HG03139 (cell line): ENCODE results near the gene ZRANB3.
"Not testable (repeated sequence)": the region's sequence is repeated elsewhere in the genome, so short reads cannot be mapped to it uniquely, and the experiment has no call there.

ENCODE experiments used
- ATAC-seq: cut with Tn5 transposase; IDR thresholded peaks from one replicate; pipeline ENCODE4 v1.9.1; 2021; ENCODE audit not compliant: unreplicated experiment

ZRANB3 gene

DNA sequence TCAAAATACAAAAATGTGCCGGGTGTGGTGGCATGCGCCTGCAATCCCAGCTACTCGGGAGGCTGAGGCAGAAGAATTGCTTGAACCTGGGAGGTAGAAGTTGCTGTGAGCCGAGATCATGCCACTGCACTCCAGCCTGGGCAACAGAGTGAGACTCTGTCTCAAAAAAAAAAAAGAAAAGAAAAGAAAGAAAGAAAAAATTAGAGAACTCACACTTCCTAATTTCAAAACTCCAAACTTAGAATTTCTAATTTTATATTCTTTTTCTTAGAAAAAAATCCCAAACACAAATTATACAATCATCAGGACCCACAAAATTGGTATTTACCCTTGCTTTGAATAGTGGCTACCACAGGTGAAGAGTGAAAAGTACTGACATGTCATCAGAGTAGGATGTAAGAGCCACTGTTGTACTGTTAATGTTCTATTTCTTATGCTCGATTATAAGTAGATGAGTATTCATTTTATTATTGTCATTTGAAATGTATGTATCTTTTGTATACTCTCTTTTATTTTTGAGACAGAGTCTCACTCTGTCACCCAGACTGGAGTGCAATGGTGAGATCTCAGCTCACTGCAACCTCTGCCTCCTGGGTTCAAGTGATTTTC is 182.8 kb downstream of the ZRANB3 start:
- ATAC-seq, result not testable (repeated sequence)

DNA sequence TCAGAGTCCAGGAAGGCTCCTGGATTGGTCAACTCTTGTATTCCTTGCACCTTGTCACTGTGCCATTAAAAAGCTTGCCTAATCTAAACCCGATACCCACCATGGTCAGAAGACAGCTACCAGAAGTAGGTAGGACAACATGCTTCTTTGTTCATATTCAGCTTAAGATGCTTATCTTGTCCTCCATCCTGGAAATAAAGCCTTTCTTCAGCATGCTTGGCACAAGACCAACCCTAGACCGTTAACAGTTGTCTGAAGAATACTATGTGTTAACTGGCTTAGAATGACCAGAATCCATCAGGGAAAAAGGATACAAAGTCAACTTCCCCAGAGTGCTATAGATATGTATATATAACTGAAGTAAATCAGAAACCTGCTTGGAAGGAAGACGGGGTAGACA is 193.9 kb downstream of the ZRANB3 start:
- ATAC-seq, result no peak

DNA sequence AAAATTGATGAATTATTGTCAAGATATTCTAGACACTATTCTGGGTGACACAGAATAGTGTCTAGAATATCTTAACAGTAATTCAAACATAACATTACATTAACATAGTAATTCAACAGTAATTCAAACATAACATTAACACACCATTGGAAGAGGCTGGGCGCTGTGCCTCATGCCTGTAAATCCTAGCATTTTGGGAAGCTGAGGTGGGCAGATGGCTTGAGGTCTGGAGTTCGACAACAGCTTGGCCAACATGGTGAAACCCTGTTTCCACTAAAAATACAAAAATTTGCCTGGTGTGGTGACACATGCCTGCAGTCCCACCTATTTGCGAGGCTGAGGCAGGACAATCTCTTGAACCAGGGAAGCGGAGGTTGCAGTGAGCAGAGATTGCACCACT is 195.8 kb downstream of the ZRANB3 start:
- ATAC-seq, result no peak

DNA sequence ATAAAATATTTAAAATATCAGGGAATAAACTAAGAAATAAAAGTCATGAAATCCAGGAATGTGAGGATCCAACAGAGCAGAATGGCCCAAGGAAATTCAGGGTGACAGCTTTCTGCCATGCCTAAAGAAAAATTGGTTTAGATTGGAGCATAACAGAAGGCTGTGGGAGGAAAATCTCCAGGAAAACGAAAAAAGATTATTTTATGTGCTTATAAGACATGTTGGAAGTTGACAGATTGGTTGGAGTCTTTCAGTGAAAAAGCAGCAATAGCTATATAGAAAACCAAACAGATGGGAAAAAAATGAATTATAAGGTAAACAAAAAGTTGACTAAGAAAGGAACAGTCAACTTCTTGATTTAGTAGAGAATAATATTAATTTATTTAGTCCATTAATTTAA is 203.9 kb downstream of the ZRANB3 start:
- no peak for ATAC-seq

DNA sequence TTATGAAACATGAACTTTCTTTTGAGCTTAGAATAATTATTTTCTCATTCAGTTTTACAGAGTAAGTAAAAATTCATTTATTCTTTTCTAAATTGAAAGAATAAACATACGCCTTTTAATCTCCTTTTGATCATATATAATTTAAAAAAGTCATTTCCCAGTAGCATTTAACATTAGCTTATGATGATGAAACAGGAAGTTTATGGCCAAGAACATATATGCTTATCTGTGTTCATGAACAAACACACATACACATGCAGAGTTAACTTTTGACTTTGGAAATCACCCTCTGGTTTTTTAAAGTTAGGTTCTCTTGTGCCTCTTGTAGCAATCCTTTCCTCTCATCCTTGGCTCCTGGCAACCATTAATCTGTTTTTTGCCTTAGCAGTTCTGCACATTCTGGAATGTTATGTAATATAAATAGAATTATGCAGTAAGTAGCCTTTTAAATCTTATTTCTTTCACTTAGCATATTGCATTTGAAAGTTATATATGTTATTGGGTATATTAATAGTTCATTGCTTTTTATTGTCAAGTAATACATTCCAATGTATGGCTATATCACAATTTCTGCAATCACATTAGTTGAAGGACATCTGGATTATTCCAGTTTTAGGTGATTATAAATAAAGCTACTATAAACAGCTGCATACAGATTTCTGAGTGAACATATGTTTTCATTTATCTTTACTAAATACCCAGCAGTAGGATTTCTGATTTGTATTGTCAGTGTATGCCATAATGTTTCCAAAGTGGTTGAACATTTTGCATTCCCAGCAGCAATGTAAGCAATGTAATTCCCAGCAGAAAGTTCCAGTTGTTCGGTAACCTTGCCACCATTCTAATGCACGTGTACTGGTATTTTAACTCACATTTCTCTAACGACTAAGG is 210.3 kb downstream of the ZRANB3 start:
- ATAC-seq, result no peak

DNA sequence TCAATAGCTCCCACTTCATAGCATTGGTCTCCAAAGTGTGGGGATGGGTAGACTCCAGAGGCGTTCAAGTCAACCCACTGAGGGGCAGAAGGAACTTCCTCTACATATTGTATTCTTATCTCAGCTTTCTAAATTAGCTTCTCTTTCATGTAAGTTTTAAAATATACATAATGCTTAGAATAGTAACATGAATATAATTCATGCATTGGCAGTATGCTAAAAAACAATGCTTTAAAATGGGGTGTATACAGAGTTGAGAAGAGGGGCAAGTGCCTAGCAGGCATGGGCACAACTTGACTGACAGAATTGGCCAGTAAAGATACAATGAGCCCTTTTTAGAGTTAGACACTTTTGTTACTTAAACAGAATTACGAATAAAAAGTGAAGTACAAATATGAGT is 212.2 kb downstream of the ZRANB3 start:
- ATAC-seq, result no peak

DNA sequence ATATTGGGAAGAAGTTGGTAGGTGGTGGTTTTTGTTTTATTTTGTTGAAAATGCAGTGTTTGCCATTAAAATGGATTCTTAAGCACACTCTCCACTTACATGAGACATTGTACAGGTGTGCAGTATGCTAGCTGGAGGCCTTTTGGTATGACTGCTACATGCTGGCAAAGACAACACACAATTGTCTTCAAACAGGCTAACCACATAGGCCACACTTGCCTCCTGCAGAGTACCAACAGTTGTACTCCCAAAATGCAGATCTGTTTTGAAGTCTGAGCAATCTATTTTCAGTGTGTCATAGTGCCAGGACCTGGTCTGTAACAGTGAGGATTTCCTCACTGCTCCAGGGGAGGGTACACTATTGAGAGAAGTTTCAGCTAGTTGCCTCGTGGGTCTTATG is 213.6 kb downstream of the ZRANB3 start:
- no peak for ATAC-seq

DNA sequence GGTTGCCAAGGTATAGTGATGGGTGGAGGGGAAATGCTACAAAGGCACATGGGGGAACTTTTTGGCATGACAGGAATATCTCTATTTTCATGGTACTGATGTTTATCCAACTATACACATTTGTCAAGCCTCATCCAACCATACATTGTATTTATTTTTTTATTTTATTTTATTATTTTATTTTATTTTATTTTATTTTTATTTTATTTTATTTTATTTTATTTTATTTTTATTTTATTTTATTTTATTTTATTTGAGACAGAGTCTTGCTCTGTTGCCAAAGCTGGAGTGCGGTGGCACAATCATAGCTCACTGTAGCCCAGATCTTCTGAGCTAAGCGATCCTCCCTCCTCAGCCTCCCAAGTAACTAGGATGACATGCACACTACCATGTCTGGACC is 219.1 kb downstream of the ZRANB3 start:
- ATAC-seq, result no peak

DNA sequence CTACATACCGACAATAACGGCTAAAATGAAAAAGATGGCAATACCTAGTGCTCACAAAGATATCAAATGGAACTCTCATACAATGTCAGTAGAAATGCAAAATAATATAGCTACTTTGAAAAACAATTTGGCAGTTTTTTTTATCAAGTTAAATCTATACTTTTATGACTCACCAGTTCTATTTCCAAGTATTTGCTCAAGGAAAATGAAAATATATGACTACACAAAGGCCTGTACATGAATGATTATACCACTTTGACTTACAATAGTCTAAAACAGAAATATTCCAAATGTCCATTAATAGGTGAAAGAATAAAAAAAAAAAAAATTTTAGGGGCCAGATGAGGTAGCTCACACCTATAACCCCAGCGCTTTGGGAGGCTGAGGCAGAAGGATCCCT is 219.8 kb downstream of the ZRANB3 start:
- ATAC-seq, result no peak

DNA sequence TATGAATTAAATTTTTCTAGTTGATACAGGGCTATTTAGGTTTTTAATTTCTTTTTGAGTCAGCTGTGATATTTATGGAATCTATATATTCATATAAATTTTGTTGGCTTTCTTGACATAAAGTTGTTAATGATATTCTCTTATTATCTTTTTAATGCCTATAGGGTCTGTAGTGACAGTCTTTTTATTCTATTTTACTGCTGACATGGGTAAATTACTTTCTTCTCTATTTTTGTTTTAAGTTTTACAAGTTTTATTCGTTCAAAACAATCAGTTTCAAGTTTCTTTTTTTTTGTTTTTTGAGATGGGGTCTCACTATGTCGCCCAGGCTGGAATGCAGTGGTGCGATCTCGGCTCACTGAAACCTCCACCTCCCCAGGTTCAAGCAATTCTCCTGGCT is 226.3 kb downstream of the ZRANB3 start:
- no peak for ATAC-seq

DNA sequence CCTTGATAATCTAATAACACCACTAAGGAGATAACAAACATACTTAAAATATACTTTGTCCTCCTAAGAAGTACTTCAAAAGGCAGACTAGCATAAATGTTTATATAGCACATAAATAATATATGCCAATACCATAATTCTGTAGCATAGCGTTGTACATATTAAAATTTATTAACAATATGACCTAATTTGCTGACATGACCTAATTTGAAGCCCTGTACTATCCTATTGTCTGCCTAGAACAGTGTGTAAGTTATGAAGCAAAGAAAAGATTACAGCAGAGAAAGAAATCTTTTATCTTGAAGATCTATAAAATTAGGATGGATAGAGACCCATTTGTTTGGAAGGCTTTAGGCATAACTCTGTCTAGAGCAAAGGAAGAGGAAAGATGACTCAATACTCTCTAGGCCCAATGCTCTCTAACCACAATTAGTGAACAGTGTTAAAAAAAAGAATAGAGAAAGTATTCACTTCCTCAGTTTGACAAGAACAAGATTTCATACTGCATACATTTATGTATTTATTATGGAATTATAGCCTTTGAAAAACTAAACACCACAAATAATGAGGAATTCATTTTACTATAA is 231.3 kb downstream of the ZRANB3 start:
- ATAC-seq, result no peak

DNA sequence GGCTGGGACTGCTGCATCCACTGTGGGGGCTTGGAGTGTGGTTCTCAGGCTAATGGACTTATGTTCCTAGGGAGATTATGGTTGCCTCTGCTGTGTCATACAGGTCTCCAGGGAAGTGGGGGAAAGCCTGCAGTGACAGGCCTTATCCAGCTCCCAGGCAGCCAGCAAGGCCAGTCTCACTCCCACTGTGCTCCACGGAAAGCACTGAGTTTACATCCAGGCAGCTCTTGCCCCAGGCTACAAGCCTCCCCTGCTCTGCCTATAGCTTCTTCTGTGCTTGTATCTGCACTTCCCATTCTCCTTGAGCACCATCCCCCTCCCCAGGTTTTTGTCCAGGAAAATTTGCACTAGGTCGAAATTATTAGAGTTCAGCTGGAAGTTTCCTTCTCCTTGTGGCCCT is 231.9 kb downstream of the ZRANB3 start:
- no peak for ATAC-seq

DNA sequence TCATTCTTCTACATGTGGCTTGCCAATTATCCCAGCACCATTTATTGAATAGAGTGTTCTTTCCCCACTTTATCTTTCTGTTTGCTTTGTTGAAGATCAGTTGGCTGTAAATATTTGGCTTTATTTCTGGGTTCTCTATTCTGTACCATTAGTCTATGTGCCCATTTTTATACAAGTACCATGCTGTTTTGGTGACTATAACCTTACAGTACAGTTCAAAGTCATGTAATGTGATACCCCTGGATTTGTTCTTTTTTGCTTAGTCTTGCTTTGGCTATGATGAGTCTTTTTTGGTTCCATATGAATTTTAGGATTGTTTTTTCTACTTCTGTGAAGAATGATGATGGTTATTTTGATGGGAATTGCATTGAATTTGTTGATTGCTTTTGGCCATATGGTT is 243.9 kb downstream of the ZRANB3 start:
- not testable (repeated sequence) for ATAC-seq

DNA sequence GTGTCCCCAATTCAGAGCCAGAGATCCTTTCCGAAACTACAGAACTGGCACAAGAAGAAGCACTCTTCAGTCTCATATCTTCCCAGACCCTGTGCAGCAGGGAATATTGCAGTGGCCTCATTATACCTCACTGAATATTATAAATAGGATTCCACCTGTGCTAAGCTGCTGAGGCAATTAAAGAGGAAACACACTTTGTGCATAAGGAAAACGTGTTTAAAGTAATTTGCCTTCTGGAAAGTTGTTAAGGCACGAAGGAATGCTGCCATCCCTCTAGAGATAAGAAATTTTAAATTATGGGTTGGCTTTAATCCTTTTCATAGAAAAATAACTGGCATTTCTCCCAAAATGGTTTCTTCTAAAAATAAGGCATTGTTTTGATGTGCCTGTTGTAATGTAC is 245.6 kb downstream of the ZRANB3 start:
- no peak for ATAC-seq

DNA sequence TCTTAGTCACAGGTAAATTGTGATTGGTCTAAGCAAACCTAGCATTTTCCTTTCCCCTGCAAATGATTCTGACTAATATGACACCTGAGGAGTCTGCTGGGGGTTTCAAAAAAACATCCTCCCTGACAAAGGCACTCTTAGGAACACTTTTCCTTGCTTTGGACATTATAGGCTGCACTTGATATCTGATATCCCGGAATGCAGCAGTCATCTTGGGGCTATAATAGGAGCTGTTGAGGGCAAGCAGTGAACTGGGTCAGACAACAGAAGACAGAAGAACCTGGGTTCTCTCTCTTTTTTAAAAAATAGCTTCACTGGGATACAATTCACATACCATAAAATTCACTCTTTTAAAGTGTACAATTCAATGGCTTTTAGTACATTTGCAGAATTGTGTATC is 249.6 kb downstream of the ZRANB3 start:
- ATAC-seq, result no peak

DNA sequence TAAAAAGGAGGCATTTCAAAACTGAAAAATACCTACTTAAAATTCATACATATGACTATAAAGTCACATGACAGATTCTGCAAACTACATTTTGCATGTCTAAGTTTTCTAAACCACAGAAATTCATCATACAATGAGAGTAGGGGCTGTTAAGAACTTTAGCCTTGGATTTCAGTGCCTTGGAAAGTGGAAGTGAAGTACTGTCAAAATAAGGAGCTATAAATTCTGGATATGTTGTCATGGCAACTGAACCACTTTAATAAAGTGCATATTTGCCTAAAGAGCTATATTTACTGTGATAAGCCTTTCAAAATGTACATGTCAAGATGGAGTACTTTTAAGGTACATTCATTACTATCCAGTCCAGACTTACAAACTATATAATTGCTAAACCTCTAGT is 251.8 kb downstream of the ZRANB3 start:
- no peak for ATAC-seq

DNA sequence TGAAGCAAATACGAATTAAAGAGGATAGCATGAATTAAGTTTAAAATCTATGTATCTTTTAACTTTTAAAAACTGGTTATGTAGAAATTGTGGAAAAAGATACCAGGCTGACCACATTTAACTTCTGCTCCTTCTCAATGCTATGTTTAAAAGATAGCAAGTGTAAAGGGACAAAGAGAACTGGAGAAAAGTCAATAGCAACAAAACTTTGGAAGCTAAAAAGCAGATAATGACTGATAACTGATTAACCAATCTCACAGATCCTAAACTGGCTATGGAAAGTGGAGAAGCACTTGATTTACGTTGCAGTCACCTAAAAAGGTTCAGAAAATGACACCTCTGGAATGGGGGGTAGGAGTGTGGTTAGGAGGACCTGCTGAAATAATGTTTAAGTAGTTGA is 254.5 kb downstream of the ZRANB3 start:
- ATAC-seq, result no peak

DNA sequence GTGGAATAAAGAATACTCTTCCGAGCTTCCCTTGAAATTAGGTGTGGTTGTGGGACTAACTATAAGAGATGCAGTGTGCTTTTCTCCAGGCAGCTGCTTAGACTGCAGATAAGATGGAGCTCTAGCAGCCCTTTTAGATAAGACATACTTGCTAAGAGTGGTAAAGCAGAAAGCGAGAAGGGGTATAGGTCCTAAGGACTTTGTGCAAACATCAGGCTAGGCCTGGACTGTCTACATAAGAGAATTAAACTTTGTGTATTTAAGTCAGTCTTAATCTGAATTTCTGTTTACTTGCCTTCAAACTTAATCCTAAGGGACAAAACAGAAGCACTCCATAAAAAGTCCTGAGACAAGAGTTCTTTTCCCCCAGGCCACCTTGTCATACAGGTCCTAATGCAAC is 260.0 kb downstream of the ZRANB3 start:
- ATAC-seq, result no peak

DNA sequence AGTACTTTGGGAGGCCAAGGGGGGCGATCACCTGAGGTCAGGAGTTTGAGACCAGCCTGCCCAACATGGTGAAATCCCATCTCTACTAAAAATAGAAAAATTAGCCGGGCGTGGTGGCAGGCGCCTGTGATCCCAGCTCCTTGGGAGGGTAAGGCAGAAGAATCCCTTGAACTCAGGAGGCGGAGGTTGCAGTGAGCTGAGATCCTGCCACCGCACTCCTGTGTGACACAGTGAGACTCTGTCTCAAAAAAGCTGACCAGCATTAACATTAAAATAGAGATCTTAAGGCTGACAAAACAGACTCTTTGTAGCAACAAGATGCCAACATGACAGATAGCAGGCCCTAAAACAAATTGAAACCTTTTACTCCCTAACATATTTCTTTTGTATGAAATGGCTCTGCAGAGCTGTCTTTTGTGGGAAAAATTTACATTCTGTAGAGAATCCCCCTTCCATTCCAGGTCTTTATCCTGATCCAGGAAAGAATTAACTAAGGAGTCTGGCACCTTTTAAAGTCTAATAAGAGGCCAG is 265.0 kb downstream of the ZRANB3 start:
- ATAC-seq, result no peak

DNA sequence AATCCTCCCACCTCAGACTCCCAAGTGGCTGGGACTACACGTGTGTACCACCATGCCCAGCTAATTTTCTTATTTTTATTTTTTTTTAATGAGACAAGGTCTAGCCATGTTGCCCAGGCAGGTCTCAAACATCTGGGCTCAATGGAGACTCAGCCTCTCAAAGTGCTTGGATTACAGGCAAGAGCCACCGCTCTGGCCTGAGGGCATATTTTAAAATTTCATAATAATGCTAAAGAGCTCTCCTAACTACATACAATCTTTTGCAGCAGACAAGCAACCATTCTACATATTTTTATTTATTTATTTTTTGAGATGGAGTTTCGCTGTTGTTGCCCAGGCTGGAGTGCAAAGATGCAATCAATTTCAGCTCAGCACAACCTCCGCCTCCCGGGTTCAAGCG is 271.9 kb downstream of the ZRANB3 start:
- no peak for ATAC-seq

DNA sequence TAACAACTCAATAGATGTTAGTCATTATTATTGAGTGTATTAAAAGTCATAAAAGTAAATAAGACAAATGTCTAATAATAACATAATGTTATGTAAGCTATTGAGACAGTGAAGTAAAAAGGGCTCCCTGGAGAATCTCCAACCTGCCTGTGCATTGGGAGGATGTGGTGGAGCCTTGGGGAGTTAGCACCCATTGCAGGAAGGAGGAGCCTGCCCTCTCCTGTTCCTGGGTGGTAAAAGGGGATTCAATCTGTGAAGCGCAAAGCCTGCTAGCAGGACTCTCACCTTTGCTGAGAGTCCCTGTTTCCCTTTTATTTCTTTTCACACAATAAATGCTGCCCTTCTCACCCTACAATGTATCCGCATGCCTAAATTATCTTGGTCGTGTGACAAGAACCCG is 272.8 kb downstream of the ZRANB3 start:
- ATAC-seq, result no peak
